ACC112 (cell line): ENCODE measurements around the gene MSMB.
"Not testable (repeated sequence)": the region's sequence is repeated elsewhere in the genome, so short reads cannot be mapped to it uniquely, and the experiment has no call there.

Experiments
- H2AFZ ChIP-seq: fragments of 200-600 bp; sonication (generic); one replicate; pipeline ENCODE4 v1.6.0; 2017; ENCODE audit warnings: antibody characterized with exemption, low read length; ENCODE audit not compliant: unreplicated experiment
- H3K27ac ChIP-seq: fragments of 200-600 bp; sonication (generic); 2 replicates; pipeline ENCODE4 v1.5.1; 2014; ENCODE audit warnings: low read depth, mild to moderate bottlenecking, antibody characterized with exemption, low read length, moderate library complexity
- H3K27me3 ChIP-seq: fragments of 200-600 bp; sonication (generic); 2 replicates; pipeline ENCODE4 v1.6.1; 2014; ENCODE audit warnings: mild to moderate bottlenecking, antibody characterized with exemption, low read length, moderate library complexity, mixed read lengths; ENCODE audit not compliant: insufficient read depth
- H3K36me3 ChIP-seq: fragments of 200-600 bp; sonication (generic); 2 replicates; pipeline ENCODE4 v1.6.1; 2016; ENCODE audit warnings: mild to moderate bottlenecking, antibody characterized with exemption, low read length, moderate library complexity, mixed read lengths; ENCODE audit not compliant: insufficient read depth
- H3K4me1 ChIP-seq: fragments of 200-600 bp; sonication (generic); one replicate; pipeline ENCODE4 v1.6.1; 2016; ENCODE audit warnings: low read length, mixed read lengths; ENCODE audit not compliant: insufficient read depth, unreplicated experiment, control insufficient read depth
- H3K4me3 ChIP-seq: fragments of 200-600 bp; sonication (generic); 2 replicates; pipeline ENCODE4 v1.5.1; 2014; ENCODE audit warnings: mild to moderate bottlenecking, low read depth, low read length
- H3K79me2 ChIP-seq: fragments of 200-600 bp; sonication (generic); one replicate; pipeline ENCODE4 v1.6.0; 2016; ENCODE audit warnings: low read length; ENCODE audit not compliant: control insufficient read depth, unreplicated experiment, insufficient read depth

The MSMB gene

DNA sequence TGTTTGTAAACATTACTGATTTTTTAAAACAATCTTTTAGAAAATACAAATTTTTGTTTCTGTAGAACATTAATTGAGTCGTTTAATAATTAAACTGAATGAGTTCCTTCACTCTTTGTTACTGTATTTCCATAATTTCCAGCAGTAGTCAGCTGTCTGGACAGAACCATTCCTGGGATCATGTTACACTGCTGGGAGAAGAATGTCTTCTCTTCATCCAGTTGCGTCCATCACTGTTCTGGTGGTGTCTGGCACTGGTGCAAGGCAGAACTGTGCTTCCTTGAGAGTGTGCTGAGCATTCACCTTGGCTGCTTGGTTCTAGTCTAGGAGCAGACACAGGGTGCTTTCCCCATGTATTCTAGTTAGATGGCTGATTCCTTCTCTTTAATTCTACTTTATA is 61.6 kb downstream of the MSMB start:
- H3K27ac ChIP-seq, H3K4me1 ChIP-seq, H3K4me3 ChIP-seq, H3K36me3 ChIP-seq, H3K27me3 ChIP-seq, H2AFZ ChIP-seq: not testable (repeated sequence)
- peaks cover 16% of the 10 kb centered on the region for H3K79me2 ChIP-seq

DNA sequence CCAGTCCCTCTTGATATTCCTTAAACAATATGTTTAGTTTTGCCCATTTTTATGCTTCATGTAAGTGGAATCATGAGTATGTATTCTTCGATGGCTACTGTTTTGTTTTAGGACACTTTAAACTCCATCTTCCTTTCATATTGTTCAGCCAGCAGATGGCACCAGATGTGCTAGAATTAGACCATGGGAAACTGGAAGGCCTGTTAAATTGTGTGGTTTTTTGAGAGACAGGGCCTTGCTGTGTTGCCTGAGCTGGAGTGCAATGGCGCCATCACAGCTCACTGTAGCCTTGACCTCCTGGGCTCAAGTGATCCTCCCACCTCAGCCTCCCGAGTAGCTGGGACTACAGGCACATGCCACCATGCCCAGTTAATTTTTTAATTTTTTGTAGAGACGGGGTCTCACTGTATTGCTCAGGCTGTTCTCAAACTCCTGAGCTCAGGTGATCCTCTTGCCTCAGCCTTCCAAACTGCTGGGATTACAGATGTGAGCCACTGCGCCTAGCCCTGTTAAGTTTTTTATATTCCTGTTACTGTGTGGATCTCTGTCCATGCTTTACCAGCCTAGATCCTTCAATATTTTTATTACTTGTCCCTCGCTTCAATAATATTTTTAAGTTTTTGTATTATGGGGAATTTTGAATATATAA is 62.4 kb downstream of the MSMB start:
- H2AFZ ChIP-seq, H3K27me3 ChIP-seq, H3K27ac ChIP-seq, H3K4me3 ChIP-seq, H3K36me3 ChIP-seq, H3K4me1 ChIP-seq: not testable (repeated sequence)
- peaks cover 20% of the 10 kb centered on the region for H3K79me2 ChIP-seq
